Measurements from ENCODE around the gene MYO16. TPM values are rescaled to one million over a fixed set of nuclear protein-coding genes. Genes with fewer than 3 reads are reported as not detected.
"Not testable (repeated sequence)": the region's sequence is repeated elsewhere in the genome, so short reads cannot be mapped to it uniquely, and the experiment has no call there.

Gene MYO16
- total RNA-seq, 1 donor from 2014 or later: not detected

GRCh38 chr13:108889324-108889984 is 260.0 kb downstream of the MYO16 start:
- no peak for DNase-seq (ENCODE audit: low read depth in 2 of 2)

DNA sequence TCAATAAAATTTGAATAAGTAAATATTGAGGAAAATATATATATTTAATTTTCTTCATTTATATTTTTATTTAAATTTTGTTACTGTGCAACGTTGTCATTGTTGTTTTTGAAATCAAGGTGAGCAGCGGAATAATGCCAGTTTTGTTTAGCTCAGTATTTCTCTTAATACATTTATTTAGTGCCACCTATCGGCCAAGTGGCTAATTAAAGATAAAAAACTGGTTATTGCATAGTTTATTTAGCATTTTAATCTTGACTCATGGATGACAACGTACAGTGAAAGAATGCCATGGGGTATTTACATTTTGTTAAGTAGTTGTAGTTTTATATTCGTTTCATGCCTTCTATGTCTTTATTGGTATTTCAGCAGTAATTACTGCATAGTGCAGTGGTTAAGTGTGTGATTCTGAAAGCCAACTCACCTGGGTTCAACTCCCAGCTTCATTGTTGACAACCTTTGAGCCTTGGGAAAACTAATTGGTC is 265.9 kb downstream of the MYO16 start:
- DNase-seq (ENCODE audit: low read depth in 2 of 2): peak in 1 of 2 donors; percentile 49

DNA sequence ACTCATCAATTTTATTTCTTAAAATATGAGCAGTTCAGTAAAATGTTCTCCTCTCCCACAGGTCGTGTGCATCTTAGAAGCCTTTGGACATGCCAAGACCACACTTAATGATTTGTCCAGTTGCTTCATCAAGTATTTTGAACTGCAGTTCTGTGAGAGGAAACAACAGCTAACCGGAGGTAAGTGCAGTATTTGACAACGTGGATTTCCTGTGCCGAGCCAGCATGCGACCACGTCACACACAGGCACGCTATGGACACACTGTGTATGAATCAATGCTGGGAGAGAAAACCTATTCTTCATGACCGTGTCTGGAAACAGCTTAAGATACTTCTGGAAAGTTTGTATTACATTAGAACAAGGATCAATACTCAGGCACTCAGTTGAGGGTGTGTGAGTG is 268.5 kb downstream of the MYO16 start:
- peak; percentile 63 to 67 for DNase-seq (ENCODE audit: low read depth in 2 of 2)

GRCh38 chr13:108902405-108903155 is 273.2 kb downstream of the MYO16 start:
- peak in 1 of 2 donors; percentile 69 for DNase-seq (ENCODE audit: low read depth in 2 of 2)

GRCh38 chr13:108903613-108904012 is 274.2 kb downstream of the MYO16 start:
- no peak for DNase-seq (ENCODE audit: low read depth in 2 of 2)

GRCh38 chr13:108911807-108912206 is 282.4 kb downstream of the MYO16 start:
- no peak for DNase-seq (ENCODE audit: low read depth in 2 of 2)

- DNase-seq (ENCODE audit: low read depth in 2 of 2): not testable (repeated sequence)
These were observed 284.3 kb downstream of the MYO16 start for GRCh38 chr13:108913731-108914130.

GRCh38 chr13:108915095-108915633 is 285.8 kb downstream of the MYO16 start:
- peak; percentile 59 to 73 for DNase-seq (ENCODE audit: low read depth in 2 of 2)

GRCh38 chr13:108915634-108916512 is 286.5 kb downstream of the MYO16 start:
- peak; percentile 98 to 99 for DNase-seq (ENCODE audit: low read depth in 2 of 2)

DNA sequence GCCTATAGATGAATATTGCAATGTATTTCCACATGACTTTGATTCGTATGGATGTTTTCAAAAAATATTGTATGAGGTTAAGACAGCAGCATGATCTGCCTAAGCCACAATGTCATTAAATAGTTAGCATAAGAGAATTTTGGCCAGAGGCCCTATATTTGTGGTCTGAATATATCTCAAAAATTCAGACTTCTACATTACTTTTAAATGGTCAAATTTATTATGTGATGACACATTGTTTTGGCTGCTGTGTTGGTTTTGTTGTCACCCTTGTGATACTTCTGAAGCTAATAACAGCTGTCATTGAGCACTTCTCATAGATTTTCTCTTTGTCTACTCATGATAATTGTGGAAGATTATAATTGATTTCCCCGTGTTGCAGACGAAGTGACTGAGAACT is 288.2 kb downstream of the MYO16 start:
- peak in 1 of 2 donors; percentile 8 for DNase-seq (ENCODE audit: low read depth in 2 of 2)

- DNase-seq (ENCODE audit: low read depth in 2 of 2): peak in 1 of 2 donors; percentile 19
These were observed 289.9 kb downstream of the MYO16 start for GRCh38 chr13:108919036-108919907.

DNA sequence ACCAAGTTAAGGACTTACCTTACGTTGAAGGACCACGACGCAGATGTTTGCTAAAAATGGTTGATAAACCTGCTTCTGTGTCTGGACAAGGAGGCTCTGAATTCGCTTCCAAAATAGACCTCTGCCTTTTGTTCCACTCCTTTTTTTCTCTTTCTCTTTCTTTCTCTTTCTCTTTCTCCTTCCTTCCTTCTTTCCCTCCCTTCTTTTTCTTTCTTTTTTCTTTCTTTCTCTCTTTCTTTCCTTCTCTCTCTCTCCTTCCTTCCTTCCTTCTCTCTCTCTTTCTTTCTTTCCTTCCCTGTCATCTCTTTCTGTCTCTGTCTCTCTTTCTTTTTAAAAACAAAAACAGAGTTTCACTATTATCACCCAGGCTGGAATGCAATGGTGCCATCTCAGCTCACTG is 290.7 kb downstream of the MYO16 start:
- DNase-seq (ENCODE audit: low read depth in 2 of 2): no peak

DNA sequence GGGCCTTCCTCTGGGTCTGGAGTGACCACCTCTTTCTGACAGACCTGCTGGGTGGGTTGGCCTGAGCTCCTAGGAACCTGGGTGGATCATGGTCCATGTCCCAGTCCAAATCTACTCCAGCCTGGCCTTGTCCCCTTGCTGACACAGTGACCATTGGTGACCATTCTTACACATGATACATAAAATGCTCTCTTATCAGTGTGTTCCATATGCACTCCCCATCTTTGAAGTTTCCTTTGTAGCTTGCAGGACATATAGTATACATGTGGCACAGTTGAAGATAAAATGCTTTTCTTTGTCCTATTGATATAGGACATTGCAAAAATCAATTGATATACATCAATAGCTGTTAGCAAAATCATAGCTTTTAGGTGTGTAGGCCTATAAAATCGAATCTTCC is 291.8 kb downstream of the MYO16 start:
- DNase-seq (ENCODE audit: low read depth in 2 of 2): no peak

DNA sequence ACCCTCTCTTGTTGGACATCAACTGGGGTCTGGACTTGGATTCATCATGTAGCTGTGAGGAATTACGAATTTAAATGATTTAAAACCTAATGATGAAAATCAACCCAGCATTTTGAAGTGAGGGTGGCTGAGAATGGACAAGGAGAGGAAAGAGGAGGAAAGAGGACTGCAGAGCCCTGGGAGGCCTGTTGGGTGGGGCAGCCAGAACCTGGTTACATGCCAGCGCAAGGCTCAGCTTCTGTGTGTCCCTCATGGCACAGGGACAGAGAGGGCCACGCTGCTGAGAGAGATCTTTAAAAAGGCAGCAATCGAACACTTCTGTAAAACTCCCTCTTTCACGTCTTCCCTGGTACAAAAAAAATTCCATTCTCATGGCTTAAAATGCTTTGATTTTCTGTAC is 292.7 kb downstream of the MYO16 start:
- no peak for DNase-seq (ENCODE audit: low read depth in 2 of 2)

DNA sequence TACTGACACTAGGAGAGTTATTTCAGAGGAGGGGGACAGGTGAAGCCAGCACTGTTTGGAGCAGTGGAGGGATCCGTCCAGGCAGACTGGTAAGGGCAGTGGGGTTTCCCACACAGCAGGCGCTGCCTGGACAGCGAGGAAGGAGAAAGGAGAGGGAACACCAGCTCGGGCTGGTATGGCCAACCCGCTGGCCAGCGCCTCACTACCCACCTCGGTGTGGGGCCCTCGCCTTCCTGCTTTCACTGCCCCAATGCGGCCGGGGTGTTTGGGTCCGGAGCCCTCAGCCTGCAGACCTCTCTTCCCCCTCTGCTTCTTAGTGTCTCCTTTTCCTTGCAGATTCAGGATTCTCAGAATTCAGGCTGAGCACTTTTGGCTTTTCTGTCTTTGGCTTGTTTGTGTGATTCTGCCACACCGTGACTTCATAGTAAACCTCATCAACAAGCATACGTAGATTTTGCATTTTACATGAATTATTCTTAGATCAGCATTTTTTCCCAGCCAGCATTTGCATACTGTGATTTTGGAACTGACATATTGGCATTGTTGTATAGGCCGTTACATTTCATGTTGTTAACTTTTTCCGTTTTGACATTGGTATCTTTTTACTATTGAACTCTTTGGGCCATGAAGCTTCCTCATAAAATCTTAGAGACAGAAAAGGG is 294.1 kb downstream of the MYO16 start:
- no peak for DNase-seq (ENCODE audit: low read depth in 2 of 2)

DNA sequence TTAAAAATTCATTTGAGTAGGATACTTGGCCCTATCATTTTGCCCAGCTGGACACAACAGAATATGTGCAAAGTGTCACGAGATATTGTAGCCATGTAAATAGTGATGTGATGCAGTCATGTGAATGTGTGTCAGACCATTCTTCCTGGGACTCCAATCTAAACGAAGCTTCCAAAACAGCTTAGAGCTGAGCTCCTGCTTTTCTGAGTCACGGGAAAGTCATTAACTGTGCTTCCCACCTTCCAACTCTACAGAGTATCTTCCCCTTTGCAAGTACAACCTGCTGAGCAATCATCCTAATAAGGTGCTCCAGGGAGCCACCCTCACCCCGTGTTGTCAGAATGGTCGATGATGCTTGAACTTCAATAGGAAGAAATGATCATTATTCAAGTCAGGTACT is 294.7 kb downstream of the MYO16 start:
- no peak for DNase-seq (ENCODE audit: low read depth in 2 of 2)

- DNase-seq (ENCODE audit: low read depth in 2 of 2): no peak
These were observed 295.1 kb downstream of the MYO16 start for GRCh38 chr13:108924541-108924940.

- no peak for DNase-seq (ENCODE audit: low read depth in 2 of 2)
These were observed 295.7 kb downstream of the MYO16 start for GRCh38 chr13:108925070-108925469.

DNA sequence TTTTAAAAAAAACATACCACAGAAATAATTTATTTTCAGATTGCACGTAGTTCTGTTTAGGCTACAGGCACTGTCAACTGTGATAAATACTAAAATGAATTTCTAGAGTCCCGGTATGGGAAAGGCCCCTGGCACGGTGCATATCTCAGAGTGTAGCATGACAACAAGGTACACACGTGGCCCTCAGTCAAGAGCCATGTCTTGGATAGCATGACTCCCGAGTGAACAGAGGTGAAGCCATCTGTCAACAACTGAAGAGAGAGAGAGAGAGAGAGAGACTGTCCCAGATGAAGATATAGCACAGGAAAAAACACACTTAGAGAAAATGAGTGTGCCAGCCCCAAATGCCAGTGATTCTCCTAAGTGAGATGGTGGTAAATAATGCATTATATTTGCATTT is 297.5 kb downstream of the MYO16 start:
- DNase-seq (ENCODE audit: low read depth in 2 of 2): no peak

DNA sequence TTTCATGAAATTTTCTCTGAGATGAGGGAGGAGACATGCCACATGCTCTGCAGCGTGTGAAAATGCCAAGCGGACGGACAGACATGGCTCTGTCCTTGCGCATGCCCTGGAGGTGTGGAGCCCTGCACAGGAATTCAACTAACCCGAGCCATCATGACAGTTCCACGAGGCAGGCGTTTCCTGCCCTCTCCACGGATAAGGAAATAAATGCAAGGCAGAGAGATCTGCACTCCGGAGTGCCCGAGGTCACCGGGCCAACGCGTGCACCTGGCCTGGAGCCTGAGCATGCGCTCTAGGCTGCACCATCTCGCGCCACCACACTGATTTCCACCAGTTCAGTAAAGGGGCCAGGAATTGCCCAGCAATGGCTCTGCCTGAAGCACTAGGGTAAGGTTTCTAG is 298.2 kb downstream of the MYO16 start:
- no peak for DNase-seq (ENCODE audit: low read depth in 2 of 2)

Measured in dermis microvascular lymphatic vessel endothelial cell (primary cell).